ENCODE data around the gene C3orf18.

The C3orf18 gene

GRCh38 chr3:50610992-50611463 is 43.5 kb upstream of the C3orf18 start:
- H3K4me3 ChIP-seq (replicated peaks; ENCODE audit: insufficient read depth, low read length), result peak overlapping the region; percentile 71
- peak in 1 of 2 experiments; percentile 31 for DNase-seq (ENCODE audit: low read depth in 1 of 2, low spot score in 1 of 2)
- H3K27me3 ChIP-seq (ENCODE audit: insufficient read depth, poor library complexity, severe bottlenecking), result no peaks in the 10 kb centered on the region
- H3K27ac ChIP-seq (replicated peaks), result peak overlapping the region; percentile 78
- no peak for TF ChIP-seq SPI1 (IDR thresholded peaks at IDR 0.05; ENCODE audit: borderline replicate concordance, low read depth)
- TF ChIP-seq POLR2AphosphoS5 (IDR thresholded peaks at IDR 0.05; ENCODE audit: low read depth), result no peak
- TF ChIP-seq, protein P1, sequence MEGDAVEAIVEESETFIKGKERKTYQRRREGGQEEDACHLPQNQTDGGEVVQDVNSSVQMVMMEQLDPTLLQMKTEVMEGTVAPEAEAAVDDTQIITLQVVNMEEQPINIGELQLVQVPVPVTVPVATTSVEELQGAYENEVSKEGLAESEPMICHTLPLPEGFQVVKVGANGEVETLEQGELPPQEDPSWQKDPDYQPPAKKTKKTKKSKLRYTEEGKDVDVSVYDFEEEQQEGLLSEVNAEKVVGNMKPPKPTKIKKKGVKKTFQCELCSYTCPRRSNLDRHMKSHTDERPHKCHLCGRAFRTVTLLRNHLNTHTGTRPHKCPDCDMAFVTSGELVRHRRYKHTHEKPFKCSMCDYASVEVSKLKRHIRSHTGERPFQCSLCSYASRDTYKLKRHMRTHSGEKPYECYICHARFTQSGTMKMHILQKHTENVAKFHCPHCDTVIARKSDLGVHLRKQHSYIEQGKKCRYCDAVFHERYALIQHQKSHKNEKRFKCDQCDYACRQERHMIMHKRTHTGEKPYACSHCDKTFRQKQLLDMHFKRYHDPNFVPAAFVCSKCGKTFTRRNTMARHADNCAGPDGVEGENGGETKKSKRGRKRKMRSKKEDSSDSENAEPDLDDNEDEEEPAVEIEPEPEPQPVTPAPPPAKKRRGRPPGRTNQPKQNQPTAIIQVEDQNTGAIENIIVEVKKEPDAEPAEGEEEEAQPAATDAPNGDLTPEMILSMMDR (IDR thresholded peaks at IDR 0.05; ENCODE audit: insufficient read depth, low read length), result no peak
- TF ChIP-seq, protein P2, sequence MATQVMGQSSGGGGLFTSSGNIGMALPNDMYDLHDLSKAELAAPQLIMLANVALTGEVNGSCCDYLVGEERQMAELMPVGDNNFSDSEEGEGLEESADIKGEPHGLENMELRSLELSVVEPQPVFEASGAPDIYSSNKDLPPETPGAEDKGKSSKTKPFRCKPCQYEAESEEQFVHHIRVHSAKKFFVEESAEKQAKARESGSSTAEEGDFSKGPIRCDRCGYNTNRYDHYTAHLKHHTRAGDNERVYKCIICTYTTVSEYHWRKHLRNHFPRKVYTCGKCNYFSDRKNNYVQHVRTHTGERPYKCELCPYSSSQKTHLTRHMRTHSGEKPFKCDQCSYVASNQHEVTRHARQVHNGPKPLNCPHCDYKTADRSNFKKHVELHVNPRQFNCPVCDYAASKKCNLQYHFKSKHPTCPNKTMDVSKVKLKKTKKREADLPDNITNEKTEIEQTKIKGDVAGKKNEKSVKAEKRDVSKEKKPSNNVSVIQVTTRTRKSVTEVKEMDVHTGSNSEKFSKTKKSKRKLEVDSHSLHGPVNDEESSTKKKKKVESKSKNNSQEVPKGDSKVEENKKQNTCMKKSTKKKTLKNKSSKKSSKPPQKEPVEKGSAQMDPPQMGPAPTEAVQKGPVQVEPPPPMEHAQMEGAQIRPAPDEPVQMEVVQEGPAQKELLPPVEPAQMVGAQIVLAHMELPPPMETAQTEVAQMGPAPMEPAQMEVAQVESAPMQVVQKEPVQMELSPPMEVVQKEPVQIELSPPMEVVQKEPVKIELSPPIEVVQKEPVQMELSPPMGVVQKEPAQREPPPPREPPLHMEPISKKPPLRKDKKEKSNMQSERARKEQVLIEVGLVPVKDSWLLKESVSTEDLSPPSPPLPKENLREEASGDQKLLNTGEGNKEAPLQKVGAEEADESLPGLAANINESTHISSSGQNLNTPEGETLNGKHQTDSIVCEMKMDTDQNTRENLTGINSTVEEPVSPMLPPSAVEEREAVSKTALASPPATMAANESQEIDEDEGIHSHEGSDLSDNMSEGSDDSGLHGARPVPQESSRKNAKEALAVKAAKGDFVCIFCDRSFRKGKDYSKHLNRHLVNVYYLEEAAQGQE (IDR thresholded peaks at IDR 0.05; ENCODE audit: insufficient replicate concordance, low read depth), result no peak
- no peak for TF ChIP-seq GABPA (IDR thresholded peaks at IDR 0.05; ENCODE audit: low read depth)

GRCh38 chr3:50610181-50610971 is 42.8 kb upstream of the C3orf18 start:
- DNase-seq (ENCODE audit: low read depth in 1 of 2, low spot score in 1 of 2), result peak in 1 of 2 experiments; percentile 47
- H3K27me3 ChIP-seq (ENCODE audit: insufficient read depth, poor library complexity, severe bottlenecking), result no peaks in the 10 kb centered on the region
- H3K27ac ChIP-seq (replicated peaks), result peak overlapping the region; percentile 78
- H3K4me3 ChIP-seq (replicated peaks; ENCODE audit: insufficient read depth, low read length), result peak overlapping the region; percentile 71
- TF ChIP-seq, protein P2 (IDR thresholded peaks at IDR 0.05; ENCODE audit: insufficient replicate concordance, low read depth), result no peak
- TF ChIP-seq, protein P1 (IDR thresholded peaks at IDR 0.05; ENCODE audit: insufficient read depth, low read length), result no peak

DNA sequence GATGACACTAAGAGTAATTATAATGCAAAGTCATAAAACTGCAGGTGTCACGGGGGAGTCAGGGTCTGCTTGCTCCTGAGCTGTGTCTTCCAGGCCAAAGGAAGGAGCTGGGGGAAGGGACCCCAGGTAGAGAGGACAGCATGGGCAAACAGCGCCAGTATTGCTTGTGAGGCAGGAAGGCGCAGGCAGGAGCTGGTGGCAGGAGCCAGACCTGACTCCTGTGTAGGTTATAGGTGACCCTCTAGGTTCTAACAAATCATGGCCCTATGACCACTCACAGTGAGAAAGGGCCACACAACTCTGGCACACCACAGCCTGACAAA is 42.2 kb upstream of the C3orf18 start:
- Histone ChIP-seq H3K27ac (replicated peaks) (peak overlapping the region; percentile 34), H3K27me3 (ENCODE audit: insufficient read depth, poor library complexity, severe bottlenecking) (no peaks in the 10 kb centered on the region), H3K4me3 (replicated peaks; ENCODE audit: insufficient read depth, low read length) (no peak overlapping the region)
- DNase-seq (ENCODE audit: low read depth in 1 of 2, low spot score in 1 of 2), result no peak
- TF ChIP-seq SPI1 (IDR thresholded peaks at IDR 0.05; ENCODE audit: borderline replicate concordance, low read depth) (no peak), POLR2AphosphoS5 (IDR thresholded peaks at IDR 0.05; ENCODE audit: low read depth) (no peak), GABPA (IDR thresholded peaks at IDR 0.05; ENCODE audit: low read depth) (no peak)
- TF ChIP-seq, protein P2 (IDR thresholded peaks at IDR 0.05; ENCODE audit: insufficient replicate concordance, low read depth), result no peak
- TF ChIP-seq, protein P1 (IDR thresholded peaks at IDR 0.05; ENCODE audit: insufficient read depth, low read length), result no peak

Data from HL-60 (cell line).